GM21528 (cell line): ENCODE results near the gene ANTXRL.
"Not testable (repeated sequence)": the region's sequence is repeated elsewhere in the genome, so short reads cannot be mapped to it uniquely, and the experiment has no call there.

Source experiments
- ATAC-seq: cut with Tn5 transposase; IDR thresholded peaks from one replicate; pipeline ENCODE4 v1.9.1; 2021; ENCODE audit warnings: mild to moderate bottlenecking, moderate library complexity; ENCODE audit not compliant: unreplicated experiment, low FRiP score

The ANTXRL gene

DNA sequence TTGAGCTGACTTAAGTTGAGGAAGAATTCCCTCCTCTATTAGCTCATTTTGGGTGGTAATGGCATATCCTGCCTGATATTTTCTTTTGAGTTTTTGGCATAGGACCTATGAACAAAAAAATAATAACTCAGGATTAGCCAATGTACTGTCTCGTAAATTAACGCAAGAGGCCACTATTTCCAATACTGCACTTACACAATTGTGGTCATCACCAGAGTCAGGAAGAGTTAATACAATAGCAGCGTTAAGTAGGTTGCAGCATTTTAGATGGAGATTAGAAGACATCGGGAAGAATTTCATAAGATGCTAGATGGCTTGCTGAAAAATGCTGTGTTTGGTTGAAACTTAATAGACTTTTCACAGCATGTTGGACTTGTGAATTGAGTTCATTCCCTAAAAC, 36.4 kb downstream of the ANTXRL start:
- no peak for ATAC-seq

DNA sequence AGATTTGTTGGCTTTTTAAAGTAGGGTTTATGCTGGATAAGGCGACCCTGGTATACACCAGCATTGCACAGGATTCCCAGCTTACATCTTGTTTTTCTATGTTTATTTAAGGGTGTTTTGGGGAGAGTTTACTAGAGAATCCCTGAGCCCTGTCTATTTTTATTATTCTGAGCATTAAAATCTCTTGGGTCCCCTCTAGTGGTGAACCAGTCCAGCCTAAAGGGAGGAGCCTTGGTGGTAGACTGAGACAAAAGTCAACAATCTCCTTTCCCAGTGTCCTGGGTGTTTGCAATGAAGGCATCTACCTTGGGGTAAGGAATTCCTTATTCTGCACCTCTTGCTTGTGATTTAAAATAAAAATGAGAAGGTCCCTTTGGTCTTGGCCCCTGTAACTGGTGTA, 38.2 kb downstream of the ANTXRL start:
- ATAC-seq, result no peak

DNA sequence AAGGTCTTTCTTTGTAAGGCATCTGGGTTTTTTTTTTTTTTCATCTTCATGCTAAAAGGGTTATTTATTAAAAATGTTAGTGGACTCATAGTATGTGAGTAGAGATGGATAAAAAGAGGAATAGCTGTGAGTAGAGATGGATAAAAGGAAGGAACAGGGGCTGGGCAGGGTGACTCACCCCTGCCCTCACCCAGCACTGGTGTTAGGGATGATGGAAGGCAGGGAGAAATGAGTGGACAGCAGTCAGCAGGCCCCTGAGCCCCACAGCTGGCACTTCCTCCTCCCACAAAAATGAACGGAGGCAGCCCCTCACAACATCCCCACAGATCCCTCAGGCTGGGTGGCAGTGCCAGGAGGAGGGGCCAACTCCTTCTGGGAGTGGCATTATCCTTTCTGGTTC, 39.3 kb downstream of the ANTXRL start:
- ATAC-seq, result no peak

DNA sequence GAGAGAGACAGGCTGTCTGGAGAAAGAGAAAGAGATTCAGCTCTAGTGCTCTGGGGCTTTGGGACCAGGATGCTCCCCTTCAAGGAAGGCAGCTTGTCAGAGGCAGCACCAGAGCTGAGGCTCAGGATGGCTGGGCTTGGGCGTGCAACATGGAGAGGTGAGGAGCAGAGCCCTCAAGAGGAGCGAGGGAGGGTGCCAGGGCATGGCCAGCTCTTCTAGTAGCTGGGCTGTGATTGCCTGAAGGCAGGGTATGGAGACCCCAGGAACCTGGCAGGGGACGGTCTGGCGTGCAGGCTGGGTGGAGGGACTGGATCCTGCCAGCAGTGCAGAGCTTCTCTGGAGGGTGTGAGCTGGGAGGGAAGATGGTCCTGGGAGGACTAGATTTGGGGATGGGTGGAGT, 40.2 kb downstream of the ANTXRL start:
- ATAC-seq, result no peak

DNA sequence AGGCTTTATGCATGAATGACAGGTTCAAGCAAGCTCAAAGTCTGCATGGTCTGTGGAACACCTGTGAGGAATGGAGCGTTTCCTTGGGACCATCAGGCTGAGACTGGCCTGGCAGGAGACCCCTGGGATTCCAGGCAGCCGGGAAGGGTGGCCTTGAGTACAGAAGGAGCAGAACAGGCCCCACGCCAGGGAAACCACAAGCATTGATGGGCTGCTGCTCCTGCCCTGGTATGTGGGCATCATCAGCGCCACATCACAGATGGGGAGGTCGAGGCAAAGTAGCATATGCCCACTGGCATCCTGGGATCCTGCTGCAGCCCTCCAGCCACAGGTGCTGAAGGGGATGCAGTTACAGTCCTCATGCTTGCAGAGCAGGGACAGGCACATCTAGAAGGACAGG, 40.9 kb downstream of the ANTXRL start:
- no peak for ATAC-seq

DNA sequence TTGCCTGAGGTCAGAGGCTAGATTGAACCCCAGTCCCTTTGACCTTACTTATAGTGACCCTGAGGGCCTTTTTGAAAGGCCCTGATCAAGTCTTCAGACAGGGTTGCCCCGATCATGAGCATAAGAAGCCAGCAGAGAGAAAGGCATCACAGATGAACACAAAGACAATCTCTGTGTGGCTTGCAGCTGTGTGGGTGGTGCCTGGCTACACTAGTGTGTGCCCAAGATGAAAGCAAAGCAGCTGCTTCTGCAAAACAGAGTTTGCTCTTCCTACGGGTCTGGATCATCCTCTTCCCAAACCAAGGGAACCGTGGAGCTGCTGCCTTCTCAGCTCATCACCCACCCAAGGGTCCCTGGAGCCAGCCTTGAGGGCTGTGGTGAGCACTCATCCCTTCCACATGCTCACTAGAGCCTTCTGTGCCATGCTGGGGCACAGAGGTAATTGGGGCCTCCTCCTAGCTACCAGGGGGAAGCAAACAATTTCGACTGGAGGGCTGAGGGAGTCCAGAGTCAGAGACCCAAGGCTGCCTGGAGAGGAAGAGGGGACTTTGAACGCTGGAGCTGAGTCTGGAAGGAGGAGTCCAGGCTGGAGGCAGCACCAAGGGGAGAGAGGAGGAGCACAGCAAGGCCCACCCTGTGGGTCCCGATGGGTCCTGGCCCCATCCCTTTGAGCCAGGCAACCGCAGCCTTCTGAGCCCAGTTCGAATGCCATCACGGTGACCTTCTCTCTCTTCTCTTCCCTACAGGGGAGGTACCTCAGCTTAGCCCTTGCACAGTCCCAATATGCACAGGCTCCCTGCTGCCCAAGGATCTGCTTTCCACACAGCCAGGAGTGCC, 42.3 kb downstream of the ANTXRL start:
- ATAC-seq, result no peak

DNA sequence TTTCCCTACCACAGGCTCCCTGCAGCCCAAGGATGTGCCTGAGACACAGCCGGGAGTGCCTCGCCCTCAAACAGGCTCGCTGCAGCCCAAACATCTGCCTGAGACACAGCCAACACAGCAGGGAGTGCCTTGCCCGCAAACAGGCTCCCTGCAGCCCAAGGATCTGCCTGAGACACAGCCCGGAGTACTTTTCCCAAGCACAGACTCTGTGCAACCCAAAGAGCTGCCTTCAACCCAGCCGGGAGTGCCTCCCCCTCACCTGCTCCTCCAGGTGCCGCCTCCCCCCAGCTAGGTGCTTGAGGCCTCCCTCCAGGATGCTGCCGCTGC, 42.9 kb downstream of the ANTXRL start:
- no peak for ATAC-seq

DNA sequence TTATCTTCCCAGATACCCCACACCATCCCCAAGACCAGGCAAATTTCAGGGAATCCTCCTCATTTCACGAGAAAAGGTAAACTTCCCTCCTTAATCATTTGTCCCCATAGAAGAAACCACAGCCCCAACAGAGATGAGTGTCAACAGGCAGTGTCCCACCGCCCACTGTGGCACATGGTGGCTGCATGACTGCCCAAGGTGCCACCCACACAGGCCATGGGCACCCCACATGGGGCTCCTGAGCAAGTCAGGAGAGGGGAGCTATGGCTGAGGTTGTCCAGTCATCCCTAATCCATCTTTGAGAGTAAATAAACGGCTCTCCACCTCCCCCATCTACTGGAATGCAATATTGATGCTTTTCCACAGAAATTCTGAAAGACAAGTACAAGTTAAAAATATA, 44.1 kb downstream of the ANTXRL start:
- ATAC-seq, result no peak

DNA sequence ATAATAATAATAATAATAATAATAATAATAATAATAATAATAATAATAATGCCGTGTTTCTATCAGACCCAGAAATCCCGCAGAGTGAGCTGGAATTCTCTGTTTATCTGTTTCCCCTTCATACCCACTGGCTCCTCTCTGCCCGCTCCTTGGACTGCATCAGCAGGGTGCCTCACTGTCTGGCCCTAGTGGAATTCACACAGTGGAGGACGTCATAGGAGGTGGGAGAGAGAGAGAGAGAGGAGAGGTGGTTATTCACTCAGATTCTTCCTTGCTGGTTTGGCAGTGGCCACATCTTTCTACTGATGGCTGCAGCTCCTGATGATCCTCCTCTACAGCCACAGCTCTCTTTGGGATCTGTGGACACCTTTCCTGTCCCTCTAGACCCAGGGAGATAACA, 78.7 kb downstream of the ANTXRL start:
- not testable (repeated sequence) for ATAC-seq

DNA sequence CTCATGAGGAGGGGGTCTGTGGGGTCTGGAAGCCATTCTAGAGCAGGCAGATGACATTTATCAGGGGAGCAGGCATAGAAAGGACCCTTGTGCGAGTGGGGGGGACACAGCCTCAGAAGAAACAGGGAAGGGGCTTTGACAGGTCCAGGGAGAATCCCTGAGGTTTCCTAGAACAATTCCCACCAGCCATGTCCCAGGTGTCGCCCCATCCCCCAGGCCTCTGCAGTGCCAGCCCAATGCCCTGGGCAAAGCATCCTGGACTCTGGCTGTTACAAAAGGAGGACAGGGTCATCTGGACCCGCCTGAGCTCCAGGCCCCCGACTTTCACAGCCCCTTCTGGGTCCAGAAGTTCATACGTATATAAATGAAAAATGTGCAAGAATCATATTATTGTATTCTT, 80.4 kb downstream of the ANTXRL start:
- ATAC-seq, result not testable (repeated sequence)

DNA sequence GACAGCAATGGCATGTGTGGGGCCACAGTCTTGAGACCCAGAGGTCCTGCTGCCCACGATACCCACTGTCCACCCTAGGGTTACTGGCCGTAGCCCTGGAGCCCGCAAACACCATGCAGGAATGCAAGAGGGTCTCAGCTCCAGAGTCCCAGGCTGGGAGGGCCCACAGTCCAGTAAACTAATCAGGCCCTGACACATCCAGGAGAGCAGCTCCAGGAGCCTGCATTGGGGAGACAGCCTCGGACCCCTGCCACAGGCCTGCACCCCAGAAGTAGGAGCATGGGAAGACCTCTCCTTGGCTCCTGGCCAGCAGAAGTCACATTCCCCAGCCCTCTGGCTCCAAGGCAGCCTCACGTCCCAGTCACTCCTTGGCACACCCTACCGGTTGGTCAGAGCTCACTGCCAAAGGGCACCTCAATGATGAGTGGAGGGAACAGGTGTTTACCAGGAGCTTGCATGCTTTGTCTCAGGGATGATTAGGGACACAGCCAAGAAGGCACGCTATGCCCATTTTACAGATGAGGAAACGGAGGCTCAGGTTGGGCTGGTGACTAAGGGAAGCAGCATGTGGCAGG, 81.0 kb downstream of the ANTXRL start:
- not testable (repeated sequence) for ATAC-seq

DNA sequence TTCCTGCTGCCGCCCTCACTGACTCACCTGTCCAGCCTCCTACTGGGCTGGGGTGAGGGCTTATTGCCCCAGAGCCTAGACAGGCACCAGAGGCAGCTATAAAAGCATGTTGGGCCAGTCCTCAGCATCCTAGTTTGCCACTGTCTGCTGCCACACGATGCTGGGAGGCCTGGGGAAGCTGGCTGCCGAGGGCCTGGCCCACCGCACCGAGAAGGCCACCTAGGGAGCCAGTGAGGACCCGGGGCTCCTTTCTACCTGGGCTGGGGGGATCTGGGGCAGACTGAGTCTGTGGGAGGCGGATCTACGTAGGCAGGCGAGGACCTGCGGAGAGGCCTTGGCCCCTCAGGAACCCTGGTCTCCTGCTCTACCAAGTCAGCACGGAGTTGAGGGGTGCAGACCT, 82.2 kb downstream of the ANTXRL start:
- not testable (repeated sequence) for ATAC-seq

DNA sequence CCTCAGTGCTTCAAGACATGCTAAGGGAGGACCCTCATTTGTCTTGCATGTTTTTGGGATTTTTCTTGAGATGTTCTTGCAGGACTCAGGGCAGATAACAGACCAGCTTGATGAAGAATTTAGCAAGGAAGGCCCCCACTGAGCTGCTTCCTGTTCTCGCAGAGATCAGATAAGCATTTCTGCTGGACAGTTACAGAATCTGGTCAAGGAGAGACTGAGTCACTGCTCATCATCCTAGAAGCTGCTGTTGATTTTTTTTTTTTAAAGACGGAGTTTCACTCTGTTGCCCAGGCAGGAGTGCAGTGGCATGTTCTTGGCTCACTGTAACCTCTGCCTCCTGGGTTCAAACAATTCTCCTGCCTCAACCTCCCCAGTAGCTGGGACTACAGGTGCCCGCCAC, 87.6 kb downstream of the ANTXRL start:
- ATAC-seq, result not testable (repeated sequence)

DNA sequence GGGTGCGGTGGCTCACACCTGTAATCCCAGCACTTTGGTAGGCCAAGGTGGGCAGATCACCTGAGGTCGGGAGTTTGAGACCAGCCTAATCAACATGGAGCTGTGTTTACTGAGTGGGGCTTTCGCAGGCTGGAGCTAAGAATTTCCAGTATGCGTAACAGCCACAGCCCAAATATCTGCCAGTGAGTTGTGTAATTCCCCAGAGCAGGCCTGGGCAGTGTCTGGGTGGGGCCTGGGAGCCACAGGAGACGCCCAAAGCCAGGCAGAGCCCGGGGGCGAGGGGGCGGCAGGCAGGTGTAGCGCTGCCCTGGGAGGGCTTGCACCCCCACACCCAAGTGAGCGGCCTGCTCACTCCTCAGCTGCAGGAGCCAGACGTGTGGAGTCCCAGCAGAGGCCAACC, 88.6 kb downstream of the ANTXRL start, which contains the start of gene ANXA8L1:
TSS of gene ANXA8L1 (plus strand) at position 371 of the 400 bp plus-strand sequence. CDS start 76 bp downstream, outside the sequence.
- ATAC-seq, result not testable (repeated sequence)

DNA sequence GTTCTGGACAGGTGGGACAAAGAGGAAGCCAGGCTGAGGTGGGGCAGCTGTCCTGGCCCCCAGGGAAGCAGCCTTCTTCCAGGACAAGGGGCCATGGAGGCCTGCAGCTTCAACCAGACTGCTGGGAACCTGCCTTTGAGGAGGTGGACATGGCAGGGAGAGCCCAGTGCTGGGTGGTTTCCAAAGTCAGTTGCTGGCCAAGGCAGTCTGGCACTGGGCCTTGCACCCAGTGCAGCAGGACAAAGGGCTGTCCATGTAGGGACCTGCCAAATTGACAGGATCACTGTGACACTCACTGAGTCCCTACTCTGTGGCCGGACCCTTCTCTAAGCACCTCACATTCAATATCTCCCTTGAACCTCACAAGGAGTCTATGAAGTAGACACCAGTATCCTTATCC, 90.2 kb downstream of the ANTXRL start:
- not testable (repeated sequence) for ATAC-seq

DNA sequence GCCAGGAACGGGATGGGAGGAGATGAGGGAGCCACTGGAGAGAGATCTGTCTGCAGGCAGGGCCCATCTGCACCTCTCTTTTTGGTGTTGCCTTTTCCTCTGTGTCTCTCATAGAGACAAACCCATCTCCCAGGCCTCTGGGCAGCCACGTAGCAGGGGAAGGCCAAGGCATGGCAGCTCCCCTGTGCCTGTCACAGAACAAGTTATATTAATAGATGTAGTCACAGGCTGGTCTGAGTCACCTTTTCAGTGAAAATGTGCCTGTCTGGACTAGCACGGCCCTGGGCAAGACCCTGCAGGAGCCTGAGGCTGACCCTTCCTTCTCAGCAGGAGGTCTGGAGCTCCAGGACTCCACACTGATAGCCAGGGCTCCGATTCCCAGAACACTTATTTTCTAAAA, 90.9 kb downstream of the ANTXRL start:
- not testable (repeated sequence) for ATAC-seq

DNA sequence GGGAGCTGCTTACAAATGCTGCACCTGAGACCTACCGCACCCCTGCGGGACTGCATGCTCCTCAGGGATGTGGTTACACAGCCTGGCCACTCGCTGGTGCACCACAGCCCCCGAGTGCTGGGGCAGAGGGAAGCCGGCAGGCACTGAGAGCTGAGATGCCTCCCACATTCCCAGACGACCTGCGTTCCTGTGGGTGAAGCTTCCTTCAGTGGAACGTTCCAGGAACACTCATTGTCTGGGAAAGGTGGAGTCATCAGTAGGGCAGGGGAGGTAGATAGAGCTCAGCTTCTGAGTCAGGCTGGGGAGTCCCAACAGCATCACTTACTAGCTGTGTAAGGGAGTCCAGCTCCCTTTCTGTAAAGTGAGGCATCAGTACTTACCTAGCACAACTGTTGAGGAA, 91.3 kb downstream of the ANTXRL start:
- ATAC-seq, result not testable (repeated sequence)

DNA sequence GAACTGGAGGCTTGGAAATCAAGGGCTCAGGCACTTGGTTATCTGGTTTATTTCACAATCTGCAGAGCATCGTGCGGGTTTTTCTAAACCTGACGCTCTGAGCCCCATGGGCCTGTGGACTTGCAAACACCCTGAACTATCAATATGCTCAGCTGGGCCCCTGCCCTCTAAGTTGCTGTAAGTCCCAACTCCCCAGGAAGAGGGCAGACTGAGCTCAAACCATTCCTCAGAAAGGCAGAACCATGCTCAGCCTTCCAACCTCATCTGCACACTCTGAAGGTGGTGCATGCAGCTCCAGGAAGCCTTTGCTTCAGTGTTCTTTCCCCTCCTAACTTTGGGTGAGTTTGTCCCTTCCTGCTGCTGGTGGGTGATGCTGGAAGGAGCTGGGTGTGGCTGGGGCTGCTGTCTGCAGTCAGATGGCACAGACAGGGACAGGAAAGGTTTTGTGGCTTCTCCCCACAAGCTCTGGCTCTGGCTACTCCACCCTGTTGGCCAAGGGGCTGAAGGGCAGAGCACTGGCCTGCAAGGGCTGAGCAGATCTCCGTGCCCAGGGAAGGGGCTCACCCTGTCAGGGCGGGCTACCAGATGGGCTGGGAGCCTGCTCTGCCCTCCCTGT, 92.5 kb downstream of the ANTXRL start:
- ATAC-seq, result not testable (repeated sequence)
